ENCODE data around the gene CRISP1. TPM values are rescaled to one million over a fixed set of nuclear protein-coding genes. Genes with fewer than 3 reads are reported as not detected.
"Not testable (repeated sequence)": the region's sequence is repeated elsewhere in the genome, so short reads cannot be mapped to it uniquely, and the experiment has no call there.

The CRISP1 gene
- total RNA-seq, result under 1 TPM in 3 of 8 experiments, not detected in 5; 0.15 to 0.43 (median 0.24) TPM

- H3K4me1 ChIP-seq (replicated peaks in 1 of 2), result no peaks in the 10 kb centered on the region
- H3K27ac ChIP-seq, result no peak within 1 kb of the TSS
- in situ Hi-C loops (cut with MboI; ENCODE audit: low pct_unique_long_range_greater_than_20kb in 2 of 9, low sequenced_read_pairs in 9 of 9, unreplicated experiment in 9 of 9), result loop anchor here in 2 of 9 experiments (25.0 kb wide), 2 partner anchors 254 to 329 kb away; no protein-coding TSS in a partner anchor
- H3K4me3 ChIP-seq, result no peak within 1 kb of the TSS
- WGBS, 10 experiments, result 0 to 100% (median 88%) methylated on average over 1 of the region's 1 CpG; no CpG with 5 or more reads in 1 of the 10 experiments
- ATAC-seq (replicated peaks in 6 of 8), result no peak
These were observed at the start of gene CRISP1 for GRCh38 chr6:49866485-49866943. Gene CRISP1, minus strand, starts transcription at chr6:49866535. Its CDS starts 9,135 bp downstream, at chr6:49857400.

- 0 to 80% (median 37%) methylated on average over 1 to 3 of the region's 3 CpGs; no CpG with 5 or more reads in 2 of the 10 experiments for WGBS, 10 experiments
- ATAC-seq (replicated peaks in 6 of 8), result peak; percentile 38 to 96 (median 54)
- in situ Hi-C loops (cut with MboI; ENCODE audit: low pct_unique_long_range_greater_than_20kb in 2 of 9, low sequenced_read_pairs in 9 of 9, unreplicated experiment in 9 of 9), result no loop called here
- Histone ChIP-seq H3K27ac (no peak overlapping the region), H3K4me3 (no peak overlapping the region), H3K4me1 (replicated peaks in 1 of 2) (peaks cover 11 to 54% of the 10 kb centered on the region in 2 donors)
These were observed 48.7 kb upstream of the CRISP1 start for GRCh38 chr6:49915035-49915434.

GRCh38 chr6:49913636-49914375 lies 47.5 kb upstream of the CRISP1 start:
- no peak overlapping the region for H3K4me3 ChIP-seq
- 29 to 100% (median 79%) methylated on average over 1 to 6 of the region's 6 CpGs; no CpG with 5 or more reads in 2 of the 10 experiments for WGBS, 10 experiments
- H3K27ac ChIP-seq, result no peak overlapping the region
- in situ Hi-C loops (cut with MboI; ENCODE audit: low pct_unique_long_range_greater_than_20kb in 2 of 9, low sequenced_read_pairs in 9 of 9, unreplicated experiment in 9 of 9), result no loop called here
- ATAC-seq (replicated peaks in 6 of 8), result peak in 1 of 8 experiments; percentile 43
- peaks cover 10 to 55% of the 10 kb centered on the region in 2 donors for H3K4me1 ChIP-seq (replicated peaks in 1 of 2)

- 0 to 83% (median 25%) methylated on average over 1 of the region's 1 CpG; no CpG with 5 or more reads in 1 of the 10 experiments for WGBS, 10 experiments
- in situ Hi-C loops (cut with MboI; ENCODE audit: low pct_unique_long_range_greater_than_20kb in 2 of 9, low sequenced_read_pairs in 9 of 9, unreplicated experiment in 9 of 9), result no loop called here
- no peak overlapping the region for H3K27ac ChIP-seq
- no peak for ATAC-seq (replicated peaks in 6 of 8)
- H3K4me3 ChIP-seq, result no peak overlapping the region
- peaks cover 8 to 48% of the 10 kb centered on the region in 2 donors for H3K4me1 ChIP-seq (replicated peaks in 1 of 2)
These were observed 45.9 kb upstream of the CRISP1 start for GRCh38 chr6:49912196-49912595.

GRCh38 chr6:49911252-49911651 lies 44.9 kb upstream of the CRISP1 start:
- peaks cover 11 to 53% of the 10 kb centered on the region in 2 donors for H3K4me1 ChIP-seq (replicated peaks in 1 of 2)
- ATAC-seq (replicated peaks in 6 of 8), result no peak
- H3K27ac ChIP-seq, result no peak overlapping the region
- in situ Hi-C loops (cut with MboI; ENCODE audit: low pct_unique_long_range_greater_than_20kb in 2 of 9, low sequenced_read_pairs in 9 of 9, unreplicated experiment in 9 of 9), result no loop called here
- H3K4me3 ChIP-seq, result no peak overlapping the region
- WGBS, 10 experiments, result 0 to 100% (median 88%) methylated on average over 1 to 2 of the region's 2 CpGs; no CpG with 5 or more reads in 2 of the 10 experiments

GRCh38 chr6:49909563-49909962 lies 43.2 kb upstream of the CRISP1 start:
- 0 to 81% (median 55%) methylated on average over 1 to 2 of the region's 2 CpGs; no CpG with 5 or more reads in 2 of the 10 experiments for WGBS, 10 experiments
- H3K4me1 ChIP-seq (replicated peaks in 1 of 2), result peaks cover 8 to 40% of the 10 kb centered on the region in 2 donors
- no peak overlapping the region for H3K4me3 ChIP-seq
- in situ Hi-C loops (cut with MboI; ENCODE audit: low pct_unique_long_range_greater_than_20kb in 2 of 9, low sequenced_read_pairs in 9 of 9, unreplicated experiment in 9 of 9), result no loop called here
- no peak overlapping the region for H3K27ac ChIP-seq
- ATAC-seq (replicated peaks in 6 of 8), result peak in 4 of 8 experiments; percentile 51 to 65 (median 58)

- 0 to 25% (median 13%) methylated on average over 1 of the region's 1 CpG; no CpG with 5 or more reads in 5 of the 10 experiments for WGBS, 10 experiments
- ATAC-seq (replicated peaks in 6 of 8), result peak in 5 of 8 experiments; percentile 23 to 63 (median 51)
- Histone ChIP-seq H3K27ac (no peak overlapping the region), H3K4me3 (no peak overlapping the region), H3K4me1 (replicated peaks in 1 of 2) (peaks cover 2 to 14% of the 10 kb centered on the region in 2 donors)
- in situ Hi-C loops (cut with MboI; ENCODE audit: low pct_unique_long_range_greater_than_20kb in 2 of 9, low sequenced_read_pairs in 9 of 9, unreplicated experiment in 9 of 9), result no loop called here
These were observed 40.2 kb upstream of the CRISP1 start for GRCh38 chr6:49906526-49906925.

GRCh38 chr6:49905296-49905695 lies 39.0 kb upstream of the CRISP1 start:
- in situ Hi-C loops (cut with MboI; ENCODE audit: low pct_unique_long_range_greater_than_20kb in 2 of 9, low sequenced_read_pairs in 9 of 9, unreplicated experiment in 9 of 9), result no loop called here
- H3K4me1 ChIP-seq (replicated peaks in 1 of 2), result peaks cover 2 to 14% of the 10 kb centered on the region in 2 donors

GRCh38 chr6:49902856-49903255 lies 36.5 kb upstream of the CRISP1 start:
- in situ Hi-C loops (cut with MboI; ENCODE audit: low pct_unique_long_range_greater_than_20kb in 2 of 9, low sequenced_read_pairs in 9 of 9, unreplicated experiment in 9 of 9), result no loop called here
- Histone ChIP-seq H3K4me1 (replicated peaks in 1 of 2) (peaks cover 2 to 8% of the 10 kb centered on the region in 2 donors), H3K27ac (no peak overlapping the region), H3K4me3 (no peak overlapping the region)
- ATAC-seq (replicated peaks in 6 of 8), result no peak
- WGBS, 10 experiments, result 0 to 100% (median 49%) methylated on average over 1 to 2 of the region's 2 CpGs; no CpG with 5 or more reads in 2 of the 10 experiments

More at GRCh38 chr6:49905296-49905695, 39.0 kb upstream of the CRISP1 start:
- ATAC-seq (replicated peaks in 6 of 8), result no peak
- Histone ChIP-seq H3K4me3 (no peak overlapping the region), H3K27ac (no peak overlapping the region)
- 0 to 100% (median 87%) methylated on average over 2 of the region's 2 CpGs for WGBS, 10 experiments

- Histone ChIP-seq H3K27ac (no peak overlapping the region), H3K4me1 (replicated peaks in 1 of 2) (peaks cover 0 to 2% of the 10 kb centered on the region in 2 donors), H3K4me3 (no peak overlapping the region)
- no peak for ATAC-seq (replicated peaks in 6 of 8)
- in situ Hi-C loops (cut with MboI; ENCODE audit: low pct_unique_long_range_greater_than_20kb in 2 of 9, low sequenced_read_pairs in 9 of 9, unreplicated experiment in 9 of 9), result no loop called here
These were observed 32.7 kb upstream of the CRISP1 start for GRCh38 chr6:49898904-49899566.

- ATAC-seq (replicated peaks in 6 of 8); H3K4me1 ChIP-seq (replicated peaks in 1 of 2); H3K4me3 ChIP-seq; H3K27ac ChIP-seq; in situ Hi-C loops (cut with MboI; ENCODE audit: low pct_unique_long_range_greater_than_20kb in 2 of 9, low sequenced_read_pairs in 9 of 9, unreplicated experiment in 9 of 9): not testable (repeated sequence)
These were observed 29.2 kb upstream of the CRISP1 start for GRCh38 chr6:49895553-49895952.

- in situ Hi-C loops (cut with MboI; ENCODE audit: low pct_unique_long_range_greater_than_20kb in 2 of 9, low sequenced_read_pairs in 9 of 9, unreplicated experiment in 9 of 9), result no loop called here
- ATAC-seq (replicated peaks in 6 of 8), result no peak
- WGBS, 10 experiments, result 80 to 100% (median 100%) methylated on average over 1 of the region's 3 CpGs; no CpG with 5 or more reads in 7 of the 10 experiments
These were observed 25.9 kb upstream of the CRISP1 start for GRCh38 chr6:49892280-49892679.

GRCh38 chr6:49890988-49891387 lies 24.7 kb upstream of the CRISP1 start:
- H3K27ac ChIP-seq, result no peak overlapping the region
- peaks cover 0 to 3% of the 10 kb centered on the region in 2 donors for H3K4me1 ChIP-seq (replicated peaks in 1 of 2)
- WGBS, 10 experiments, result 0 to 60% (median 14%) methylated on average over 1 to 7 of the region's 7 CpGs; no CpG with 5 or more reads in 1 of the 10 experiments
- H3K4me3 ChIP-seq, result no peak overlapping the region
- in situ Hi-C loops (cut with MboI; ENCODE audit: low pct_unique_long_range_greater_than_20kb in 2 of 9, low sequenced_read_pairs in 9 of 9, unreplicated experiment in 9 of 9), result no loop called here
- ATAC-seq (replicated peaks in 6 of 8), result peak in 3 of 8 experiments; percentile 28 to 60 (median 58)

More at GRCh38 chr6:49892280-49892679, 25.9 kb upstream of the CRISP1 start:
- Histone ChIP-seq H3K4me3 (no peak overlapping the region), H3K4me1 (replicated peaks in 1 of 2) (peaks cover 0 to 3% of the 10 kb centered on the region in 2 donors), H3K27ac (no peak overlapping the region)

All from motor neuron (in vitro differentiated cells).